ENCODE data around the gene PXDN. TPM values are rescaled to one million over a fixed set of nuclear protein-coding genes. Genes with fewer than 3 reads are reported as not detected.
A peak's percentile ranks its signal among the peaks of the same experiment; 100 is the strongest.

Gene PXDN
- total RNA-seq, 4 donors from 2014 or later = 26.6 to 254 (median 59.8) TPM

GRCh38 chr2:1713142-1713838, 31.0 kb downstream of the PXDN start:
- peak overlapping the region; percentile 8 to 24 for H3K27ac ChIP-seq
- H3K36me3 ChIP-seq = no peaks in the 10 kb centered on the region
- intact Hi-C loops (cut with DNase I; ENCODE audit: low total_unique reads) = no loop called here
- no peaks in the 10 kb centered on the region for H3K9me3 ChIP-seq
- no peak for DNase-seq
- H3K27me3 ChIP-seq = no peaks in the 10 kb centered on the region
- TF ChIP-seq, protein P1, sequence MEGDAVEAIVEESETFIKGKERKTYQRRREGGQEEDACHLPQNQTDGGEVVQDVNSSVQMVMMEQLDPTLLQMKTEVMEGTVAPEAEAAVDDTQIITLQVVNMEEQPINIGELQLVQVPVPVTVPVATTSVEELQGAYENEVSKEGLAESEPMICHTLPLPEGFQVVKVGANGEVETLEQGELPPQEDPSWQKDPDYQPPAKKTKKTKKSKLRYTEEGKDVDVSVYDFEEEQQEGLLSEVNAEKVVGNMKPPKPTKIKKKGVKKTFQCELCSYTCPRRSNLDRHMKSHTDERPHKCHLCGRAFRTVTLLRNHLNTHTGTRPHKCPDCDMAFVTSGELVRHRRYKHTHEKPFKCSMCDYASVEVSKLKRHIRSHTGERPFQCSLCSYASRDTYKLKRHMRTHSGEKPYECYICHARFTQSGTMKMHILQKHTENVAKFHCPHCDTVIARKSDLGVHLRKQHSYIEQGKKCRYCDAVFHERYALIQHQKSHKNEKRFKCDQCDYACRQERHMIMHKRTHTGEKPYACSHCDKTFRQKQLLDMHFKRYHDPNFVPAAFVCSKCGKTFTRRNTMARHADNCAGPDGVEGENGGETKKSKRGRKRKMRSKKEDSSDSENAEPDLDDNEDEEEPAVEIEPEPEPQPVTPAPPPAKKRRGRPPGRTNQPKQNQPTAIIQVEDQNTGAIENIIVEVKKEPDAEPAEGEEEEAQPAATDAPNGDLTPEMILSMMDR (IDR thresholded peaks at IDR 0.05) = no peak
- no peak for TF ChIP-seq POLR2A (IDR thresholded peaks at IDR 0.05)
- no peak overlapping the region for H3K4me3 ChIP-seq
- peaks cover 0 to 29% of the 10 kb centered on the region in 2 donors for H3K4me1 ChIP-seq

DNA sequence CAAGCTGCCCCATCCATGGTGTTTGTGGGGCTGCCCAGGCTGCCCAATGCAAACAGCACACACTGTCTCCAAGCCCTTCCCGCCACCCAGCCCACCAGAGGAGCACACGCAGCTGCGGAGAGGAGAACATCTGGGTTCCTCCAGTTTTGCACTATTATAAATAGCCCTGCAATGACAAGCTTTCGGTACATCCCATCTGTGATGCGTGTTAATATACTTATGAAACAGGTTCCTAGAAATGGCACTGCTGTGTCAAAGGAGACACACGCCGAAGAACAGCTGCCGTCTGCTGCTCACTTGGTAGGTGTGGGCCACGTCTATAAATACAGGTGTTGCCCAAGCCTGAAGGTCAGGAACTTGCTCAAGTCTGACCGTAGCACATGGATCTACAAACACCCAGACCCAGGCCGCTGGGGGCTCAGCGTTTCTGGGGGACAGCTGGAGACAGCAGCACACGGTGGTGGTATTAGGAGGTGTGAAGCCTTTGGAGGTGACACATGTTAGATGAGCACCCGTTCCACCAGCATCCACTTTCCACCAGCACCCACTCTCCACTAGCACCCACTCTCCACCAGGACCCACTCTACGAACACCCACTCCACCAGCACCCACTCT, 34.3 kb downstream of the PXDN start:
- H3K4me1 ChIP-seq = peaks cover 0 to 33% of the 10 kb centered on the region in 2 donors
- no peaks in the 10 kb centered on the region for H3K9me3 ChIP-seq
- TF ChIP-seq, protein P1 (IDR thresholded peaks at IDR 0.05) = no peak
- no peak for TF ChIP-seq POLR2A (IDR thresholded peaks at IDR 0.05)
- intact Hi-C loops (cut with DNase I; ENCODE audit: low total_unique reads) = no loop called here
- H3K27me3 ChIP-seq = no peaks in the 10 kb centered on the region
- no peaks in the 10 kb centered on the region for H3K36me3 ChIP-seq
- H3K4me3 ChIP-seq = no peak overlapping the region
- H3K27ac ChIP-seq = no peak overlapping the region
- no peak for DNase-seq

DNA sequence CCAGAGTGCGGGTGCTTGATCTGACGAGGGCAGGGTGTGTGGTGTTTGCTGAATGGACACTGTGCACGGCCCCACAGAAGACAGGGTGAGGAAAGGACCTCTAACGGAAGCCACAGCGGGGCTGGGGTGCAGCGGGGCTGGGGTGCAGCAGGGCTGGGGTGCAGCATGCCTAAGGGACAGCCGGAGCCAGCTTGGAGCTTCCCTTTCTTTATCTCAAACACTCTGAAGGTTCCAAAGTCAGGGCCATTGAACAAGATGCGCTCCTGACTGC, 35.0 kb downstream of the PXDN start:
- DNase-seq = no peak
- intact Hi-C loops (cut with DNase I; ENCODE audit: low total_unique reads) = no loop called here
- TF ChIP-seq, protein P1 (IDR thresholded peaks at IDR 0.05) = no peak
- TF ChIP-seq POLR2A (IDR thresholded peaks at IDR 0.05) = no peak
- no peak overlapping the region for H3K27ac ChIP-seq
- peaks cover 0 to 30% of the 10 kb centered on the region in 2 donors for H3K4me1 ChIP-seq
- no peak overlapping the region for H3K4me3 ChIP-seq
- no peaks in the 10 kb centered on the region for H3K27me3 ChIP-seq
- H3K9me3 ChIP-seq = no peaks in the 10 kb centered on the region
- no peaks in the 10 kb centered on the region for H3K36me3 ChIP-seq

- peak in 1 of 2 donors; percentile 16 for DNase-seq
- H3K27me3 ChIP-seq = no peaks in the 10 kb centered on the region
- H3K36me3 ChIP-seq = no peaks in the 10 kb centered on the region
- peak overlapping the region; percentile 49 to 70 for H3K27ac ChIP-seq
- no peaks in the 10 kb centered on the region for H3K9me3 ChIP-seq
- intact Hi-C loops (cut with DNase I; ENCODE audit: low total_unique reads) = no loop called here
- peaks cover 0 to 24% of the 10 kb centered on the region in 2 donors for H3K4me1 ChIP-seq
- no peak overlapping the region for H3K4me3 ChIP-seq
- TF ChIP-seq, protein P1 (IDR thresholded peaks at IDR 0.05) = no peak
- no peak for TF ChIP-seq POLR2A (IDR thresholded peaks at IDR 0.05)
Measured at GRCh38 chr2:1708476-1709334, 35.6 kb downstream of the PXDN start.
